ENCODE measurements around the gene TIAM2. TPM values are rescaled to one million over a fixed set of nuclear protein-coding genes. Genes with fewer than 3 reads are reported as not detected.

Gene TIAM2
- total and polyA plus RNA-seq, 2 experiments from 2014 or later = 14.2 to 24.4 TPM

- TF ChIP-seq CTCF (conservative IDR thresholded peaks at IDR 0.05; ENCODE audit: low read depth in 2 of 2) (no peak), POLR2AphosphoS5 (IDR thresholded peaks at IDR 0.05; ENCODE audit: low read depth) (no peak)
Observed at GRCh38 chr6:155066361-155066760, 71.2 kb downstream of the TIAM2 start (continued).

- H3K27ac ChIP-seq (ENCODE audit: low read depth) = no peak overlapping the region
- H3K4me3 ChIP-seq = no peak overlapping the region
Observed at GRCh38 chr6:155066921-155067680, 72.0 kb downstream of the TIAM2 start.

More at GRCh38 chr6:155066921-155067680, 72.0 kb downstream of the TIAM2 start:
- Histone ChIP-seq H3K79me2 (replicated peaks; ENCODE audit: insufficient read depth) (peaks cover 23% of the 10 kb centered on the region), H3F3A (replicated peaks; ENCODE audit: low read depth) (0 out of 2 replicates have a peak, but pooled peaks cover 7% of the 10 kb centered on the region), H3K4me1 (ENCODE audit: insufficient read depth) (peaks cover 3% of the 10 kb centered on the region; the same call in 1 of the 2 replicates), H3K27me3 (ENCODE audit: insufficient read depth) (no peaks in the 10 kb centered on the region), H3K36me3 (ENCODE audit: insufficient read depth) (no peaks in the 10 kb centered on the region), H2AFZ (no peak overlapping the region), H3K4me2 (no peak overlapping the region), H4K20me1 (replicated peaks; ENCODE audit: insufficient read depth) (no peaks in the 10 kb centered on the region), H3K9me2 (ENCODE audit: insufficient read depth) (no peaks in the 10 kb centered on the region)
- TF ChIP-seq CTCF (conservative IDR thresholded peaks at IDR 0.05; ENCODE audit: low read depth in 2 of 2) (no peak), ETS1 (IDR thresholded peaks at IDR 0.05) (no peak)
- peaks cover 3% of the 10 kb centered on the region for H3K27me3 Mint-ChIP-seq (ENCODE audit: insufficient read depth, low read depth, poor library complexity)
- H3K4me1 Mint-ChIP-seq = peaks cover 15% of the 10 kb centered on the region
- H3K36me3 Mint-ChIP-seq (ENCODE audit: low read depth) = no peaks in the 10 kb centered on the region
- ATAC-seq (no peak), DNase-seq (ENCODE audit: low spot score) (no peak)
- no peaks in the 10 kb centered on the region for H3K9me3 Mint-ChIP-seq
- no peak overlapping the region for H3K27ac Mint-ChIP-seq
- no peak overlapping the region for H3K4me3 Mint-ChIP-seq
